Lung (tissue), 12 donors: Measurements from ENCODE around the gene PI16. TPM values are rescaled to one million over a fixed set of nuclear protein-coding genes. Genes with fewer than 3 reads are reported as not detected.

Experiments used
- ATAC-seq: fragments of 200-7000 bp; cut with Tn5 transposase; one replicate; pipeline ENCODE4 v1.9.1; 2020; ENCODE audit warnings: moderate number of reproducible peaks; ENCODE audit not compliant: insufficient read depth, low FRiP score
- DNase-seq, 3 donors: peaks; one replicate each; pipeline ENCODE4 v3.0.0-alpha.2; 2013 to 2017
- H3K27ac ChIP-seq, 2 donors: one replicate each; pipeline ENCODE4 v1.5.1; 2013; ENCODE audit warnings: mild to moderate bottlenecking in 2 of 2, moderate library complexity in 2 of 2, control low read depth in 1 of 2, inconsistent platforms in 1 of 2, low read depth in 1 of 2, low read length in 1 of 2
- H3K27me3 ChIP-seq, 3 donors: one replicate each; pipeline ENCODE4 v1.5.1; 2013; ENCODE audit warnings: low read length in 2 of 3; ENCODE audit not compliant: control insufficient read depth in 3 of 3, insufficient read depth in 3 of 3
- H3K36me3 ChIP-seq, 4 donors: one replicate each; pipeline ENCODE4 v1.5.1; 2013; ENCODE audit warnings: low read length in 4 of 4, mild to moderate bottlenecking in 1 of 4, moderate library complexity in 1 of 4; ENCODE audit not compliant: control insufficient read depth in 4 of 4, insufficient read depth in 4 of 4
- H3K4me1 ChIP-seq, 5 donors: one replicate each; pipeline ENCODE4 v1.5.1; 2013; ENCODE audit warnings: low read length in 5 of 5, mild to moderate bottlenecking in 2 of 5, moderate library complexity in 1 of 5; ENCODE audit not compliant: control insufficient read depth in 5 of 5, insufficient read depth in 5 of 5
- H3K4me3 ChIP-seq: one replicate; pipeline ENCODE4 v1.5.1; 2013; ENCODE audit warnings: mild to moderate bottlenecking, control low read depth, moderate library complexity
- H3K9ac ChIP-seq, 2 donors: one replicate each; pipeline ENCODE4 v1.5.1; 2013; ENCODE audit warnings: low read length in 2 of 2, control low read depth in 1 of 2; ENCODE audit not compliant: insufficient read depth in 1 of 2
- H3K9me3 ChIP-seq, 4 donors: one replicate each; pipeline ENCODE4 v1.5.1; 2013; ENCODE audit warnings: low read length in 3 of 4, mild to moderate bottlenecking in 1 of 4, moderate library complexity in 1 of 4; ENCODE audit not compliant: control insufficient read depth in 4 of 4, insufficient read depth in 3 of 4
- CTCF ChIP-seq: IDR thresholded peaks from 2 replicates; pipeline ENCODE4 v1.5.1; 2012; ENCODE audit warnings: mild to moderate bottlenecking; ENCODE audit errors: control extremely low read depth, extremely low read depth
- WGBS, 2 donors: extraction: QIAGEN DNeasy Blood & Tissue Kit; methylation state at CpG; one replicate each; pipeline ENCODE4 v1.1.7; 2013; 5-methylcytosine and 5-hydroxymethylcytosine counted together
- polyA plus RNA-seq, 2 donors: library from polyadenylated mRNA; stranded (reverse); fragments of 200-250 nt; gene quantifications; one replicate each; pipeline ENCODE4 v1.2.1, GENCODE V29; 2013
- total RNA-seq, 2 donors: library from RNA; depleted of rRNA in 1 of 2; stranded (reverse); fragments of >200 nt in 1 of 2; gene quantifications; one replicate each; pipeline ENCODE4 v1.2.1, GENCODE V29; 2014 to 2021
- donor health status: control.
- donor health status: control.
- donor health status: Bipolar disorder and iron deficiency.
- donor health status: healthy.
- donor health status: DM: yes; HTN: yes; CAD: no.

PI16 gene
- total and polyA plus RNA-seq, 4 donors: 0.60 to 4.3 (median 2.8) TPM

DNA sequence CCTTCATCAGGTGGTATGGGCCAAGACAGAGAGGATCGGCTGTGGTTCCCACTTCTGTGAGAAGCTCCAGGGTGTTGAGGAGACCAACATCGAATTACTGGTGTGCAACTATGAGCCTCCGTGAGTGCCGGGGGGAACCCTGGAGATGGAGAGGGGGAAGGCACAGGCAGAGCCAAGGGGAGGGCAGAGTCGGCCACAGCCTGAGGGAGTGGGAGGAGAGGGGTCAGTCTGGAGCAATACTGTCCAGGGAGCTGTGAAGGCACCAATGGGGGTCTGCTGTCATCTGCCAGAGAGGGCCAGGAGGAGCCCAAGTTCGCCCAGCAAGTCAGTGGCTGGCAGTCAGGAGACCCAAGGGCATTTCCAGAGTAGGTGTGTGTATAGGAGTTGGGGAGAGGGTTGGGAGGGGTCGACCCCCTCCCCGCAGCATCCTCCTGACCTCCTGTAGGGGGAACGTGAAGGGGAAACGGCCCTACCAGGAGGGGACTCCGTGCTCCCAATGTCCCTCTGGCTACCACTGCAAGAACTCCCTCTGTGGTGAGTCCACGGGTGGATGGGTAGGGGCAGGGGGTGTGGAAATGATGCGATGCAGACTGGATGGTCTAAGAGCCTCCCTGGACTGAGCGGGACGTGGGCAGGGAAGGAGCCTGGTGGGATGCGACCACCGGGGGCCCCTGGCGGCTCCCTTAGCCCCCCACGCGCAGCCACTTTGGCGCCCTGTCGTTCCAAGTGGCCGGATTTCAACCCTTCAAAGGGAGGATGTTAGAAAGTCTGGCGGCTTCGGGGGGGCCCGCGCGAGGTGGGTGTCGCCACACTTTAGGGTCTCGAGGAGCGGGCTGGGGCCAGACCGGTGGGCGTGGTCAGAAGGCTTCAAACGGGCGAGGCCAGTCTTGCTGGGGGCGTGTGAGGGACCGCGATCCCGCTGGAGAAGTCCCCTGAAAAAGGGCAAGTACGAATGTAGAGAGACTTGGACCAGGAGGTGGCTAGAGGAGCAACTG is 7.2 kb downstream of the PI16 start:
- H3K9me3 ChIP-seq: no peaks in the 10 kb centered on the region
- H3K4me3 ChIP-seq: no peak overlapping the region
- no peak for ATAC-seq
- DNase-seq: no peak
- peaks cover 0 to 4% (median 0%) of the 10 kb centered on the region in 4 donors for H3K36me3 ChIP-seq
- 64 to 70% methylated on average over 39 to 40 of the region's 40 CpGs for WGBS, 2 donors
- H3K9ac ChIP-seq: no peak overlapping the region
- no peak for TF ChIP-seq CTCF
- H3K4me1 ChIP-seq: peaks cover 0 to 17% (median 9%) of the 10 kb centered on the region in 5 donors
- H3K27ac ChIP-seq: no peak overlapping the region
- no peaks in the 10 kb centered on the region for H3K27me3 ChIP-seq

GRCh38 chr6:36962874-36963273 is 8.3 kb downstream of the PI16 start:
- DNase-seq (peak; percentile 69 to 77 (median 77)), ATAC-seq (no peak)
- no peak overlapping the region for H3K27ac ChIP-seq
- 29 to 61% methylated on average over 12 of the region's 12 CpGs for WGBS, 2 donors
- H3K27me3 ChIP-seq: no peaks in the 10 kb centered on the region
- no peak for TF ChIP-seq CTCF
- peaks cover 0 to 17% (median 9%) of the 10 kb centered on the region in 5 donors for H3K4me1 ChIP-seq
- H3K4me3 ChIP-seq: no peak overlapping the region
- H3K9ac ChIP-seq: no peak overlapping the region
- no peaks in the 10 kb centered on the region for H3K9me3 ChIP-seq
- H3K36me3 ChIP-seq: peaks cover 0 to 9% (median 2%) of the 10 kb centered on the region in 4 donors

- no peak for TF ChIP-seq CTCF
- ATAC-seq (no peak), DNase-seq (peak; percentile 43 to 71 (median 58))
- Histone ChIP-seq H3K9ac (no peak overlapping the region), H3K27me3 (no peaks in the 10 kb centered on the region), H3K36me3 (peaks cover 3 to 15% (median 6%) of the 10 kb centered on the region in 4 donors), H3K4me1 (peaks cover 0 to 17% (median 9%) of the 10 kb centered on the region in 5 donors), H3K27ac (peak overlapping the region in 1 of 2 donors; percentile 22), H3K9me3 (no peaks in the 10 kb centered on the region), H3K4me3 (no peak overlapping the region)
- WGBS, 2 donors: 47 to 63% methylated on average over 11 of the region's 11 CpGs
These were observed 9.1 kb downstream of the PI16 start for GRCh38 chr6:36963451-36964290.
